HG02870 (cell line): ENCODE measurements around the gene CHST5.
"Not testable (repeated sequence)": the region's sequence is repeated elsewhere in the genome, so short reads cannot be mapped to it uniquely, and the experiment has no call there.

Experiments
- ATAC-seq: cut with Tn5 transposase; IDR thresholded peaks from one replicate; pipeline ENCODE4 v1.9.1; 2021; ENCODE audit warnings: mild to moderate bottlenecking, moderate library complexity; ENCODE audit not compliant: unreplicated experiment

CHST5 gene

GRCh38 chr16:75514296-75514695 is 21.6 kb downstream of the CHST5 start:
- no peak for ATAC-seq

GRCh38 chr16:75506574-75506973 is 29.3 kb downstream of the CHST5 start:
- ATAC-seq: no peak

DNA sequence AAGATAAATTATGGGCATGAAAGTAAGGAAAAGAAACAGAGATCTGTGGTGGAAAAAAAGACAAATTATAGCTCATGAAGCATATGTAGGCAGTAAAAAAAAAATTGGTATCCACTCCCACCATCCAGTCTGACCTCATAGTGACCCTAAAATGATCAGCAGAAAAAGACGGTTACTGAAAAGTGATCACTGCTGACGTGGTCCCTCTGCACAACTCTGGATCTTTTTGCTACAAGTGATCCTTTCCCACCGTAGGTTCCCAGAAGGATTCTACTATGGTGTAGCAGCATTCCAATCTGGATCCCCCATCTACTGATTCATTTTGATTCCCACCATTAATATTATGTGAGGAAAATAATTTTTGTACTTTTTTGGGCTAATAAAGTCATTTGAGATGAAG is 29.8 kb downstream of the CHST5 start:
- no peak for ATAC-seq

GRCh38 chr16:75503801-75504200 is 32.1 kb downstream of the CHST5 start:
- ATAC-seq: no peak

DNA sequence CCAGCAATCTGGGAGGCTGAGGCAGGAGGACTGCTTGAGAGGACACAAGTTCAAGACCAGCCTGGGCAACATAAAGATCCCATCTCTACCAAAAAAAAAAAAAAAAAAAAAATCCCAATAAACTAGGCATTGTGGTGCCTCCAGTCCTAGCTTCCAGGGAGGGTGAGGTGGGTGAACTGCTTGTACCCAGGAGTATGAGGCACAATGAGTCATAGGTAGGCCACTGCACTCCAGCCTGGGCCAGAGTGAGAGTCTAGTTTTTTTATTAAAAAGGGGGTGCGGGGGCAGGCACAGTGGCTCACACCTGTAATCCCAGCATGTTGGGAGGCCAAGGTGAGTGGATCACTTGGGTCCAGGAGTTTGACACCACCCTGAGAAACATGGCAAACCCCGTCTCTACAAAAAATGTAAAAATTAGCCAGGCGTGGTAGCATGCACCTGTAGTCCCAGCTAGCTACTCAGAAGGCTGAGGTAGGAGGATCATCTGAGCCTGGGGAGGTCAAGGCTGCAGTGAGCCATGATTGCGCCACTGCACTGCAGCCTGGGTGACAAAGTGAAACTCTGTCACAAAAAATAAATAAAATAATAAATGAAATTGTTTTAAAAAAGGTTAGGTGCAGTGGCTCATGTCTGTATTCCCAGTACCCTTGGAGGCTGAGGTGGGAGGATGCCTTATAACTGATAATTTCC is 32.8 kb downstream of the CHST5 start:
- no peak for ATAC-seq

GRCh38 chr16:75501820-75502219 is 34.1 kb downstream of the CHST5 start:
- not testable (repeated sequence) for ATAC-seq

DNA sequence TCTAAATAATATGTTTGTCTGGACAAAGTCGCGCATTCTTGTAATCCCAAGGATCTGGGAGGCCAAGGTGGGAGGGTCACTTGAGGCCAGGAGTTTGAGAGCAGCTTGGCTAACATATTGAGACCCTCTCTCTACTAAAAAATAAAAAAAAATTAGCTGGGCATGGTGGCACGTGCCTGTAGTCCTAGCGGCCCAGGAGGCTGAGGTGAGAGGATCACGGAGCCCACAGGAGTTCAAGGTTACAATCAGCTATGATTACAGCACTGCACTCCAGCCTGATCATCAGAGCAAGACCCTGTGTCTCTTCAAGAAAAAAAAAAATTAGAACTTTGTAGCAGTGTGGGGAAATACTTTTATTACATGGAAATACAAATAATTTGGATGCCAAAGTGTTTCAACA is 34.5 kb downstream of the CHST5 start:
- ATAC-seq: no peak

DNA sequence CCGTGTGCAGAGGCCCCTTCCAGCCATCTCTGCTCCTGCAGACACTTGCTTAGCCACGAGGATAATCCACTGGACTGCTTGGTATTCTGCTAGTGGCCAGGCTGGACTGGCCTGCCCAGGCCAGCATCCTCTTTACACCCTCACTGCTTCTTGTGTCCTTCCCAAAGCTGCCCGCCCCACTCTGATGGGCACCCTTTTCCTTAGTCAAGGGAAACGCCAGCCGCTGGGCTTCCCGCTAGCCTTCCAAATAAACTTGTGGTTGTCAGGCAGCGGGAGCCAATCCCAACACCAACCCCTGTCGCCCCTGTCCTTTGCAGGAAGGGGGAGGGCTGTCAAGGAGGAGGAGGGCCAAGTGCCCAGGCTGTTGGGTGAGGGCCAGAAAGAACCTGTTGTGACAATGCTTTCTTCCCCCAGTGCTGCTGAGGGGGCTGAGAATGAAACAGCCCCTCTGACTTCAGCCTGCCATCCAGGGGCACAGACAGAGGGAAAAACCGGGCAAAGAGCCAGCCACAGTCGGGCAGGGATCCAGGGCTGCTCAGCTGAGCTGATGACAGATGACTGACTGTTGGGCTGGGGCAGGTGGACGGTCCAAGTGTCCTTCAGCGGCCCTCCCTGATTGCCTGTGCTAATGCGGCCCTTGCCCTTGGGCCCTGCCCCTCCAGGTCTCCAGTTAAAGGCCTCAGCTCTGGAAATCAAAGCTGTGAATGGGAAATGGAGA is 37.1 kb downstream of the CHST5 start:
- ATAC-seq: not testable (repeated sequence)

DNA sequence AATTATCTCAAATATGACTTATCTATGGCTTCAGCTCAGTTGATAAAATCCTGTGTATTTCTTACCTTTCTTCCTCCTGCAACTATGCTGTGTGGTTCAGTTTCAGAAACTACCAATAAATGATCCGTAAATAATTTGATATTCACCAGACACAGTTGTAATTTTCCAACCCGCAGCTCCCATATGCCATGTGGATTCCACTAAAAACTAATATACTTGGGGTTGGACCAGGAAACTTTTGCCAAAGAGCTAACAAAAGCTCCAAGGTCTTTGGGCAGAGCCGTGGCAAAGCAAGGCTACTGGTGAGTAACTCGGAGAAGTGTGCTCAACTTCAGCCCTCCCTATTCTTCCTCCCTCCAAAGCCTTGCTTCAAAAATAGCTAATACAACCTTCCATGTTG is 38.4 kb downstream of the CHST5 start:
- ATAC-seq: no peak

DNA sequence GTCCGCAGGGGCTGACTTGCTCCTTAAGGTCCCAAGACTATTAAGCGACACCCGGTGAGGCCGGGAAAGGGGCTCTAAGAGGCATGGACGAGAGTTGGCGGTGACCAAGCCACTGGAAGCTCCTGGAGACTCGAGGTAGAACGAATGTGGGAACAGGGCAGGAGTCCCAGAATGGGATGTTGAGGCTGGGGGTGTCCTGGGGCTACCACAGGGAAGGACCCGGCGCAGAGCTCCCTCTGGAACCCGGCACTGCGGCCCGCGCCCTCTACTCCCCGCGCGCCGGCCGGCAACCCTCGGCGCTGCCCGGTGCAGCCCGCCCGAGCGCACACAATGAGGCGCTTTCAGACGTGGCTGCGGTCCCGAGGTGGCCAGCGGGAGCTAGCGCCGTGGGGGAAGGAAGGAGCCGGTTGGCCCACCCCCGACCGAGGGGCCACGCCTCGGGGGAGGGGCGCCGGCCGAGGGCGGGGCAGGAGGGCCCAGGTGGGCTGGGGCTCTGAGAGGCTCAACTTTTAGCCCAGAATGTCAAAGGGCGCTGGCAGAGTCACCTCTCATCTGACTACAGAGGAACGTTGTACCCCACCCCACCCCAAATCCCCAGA is 40.7 kb downstream of the CHST5 start, which contains the start of gene CHST6:
CHST6 (minus strand) TSS at position 366 of the 599 bp plus-strand sequence. CDS start 15,613 bp downstream, outside the sequence.
- ATAC-seq: peak; percentile 79

- ATAC-seq: no peak
Observed at GRCh38 chr16:75494661-75495075, 41.2 kb downstream of the CHST5 start.

DNA sequence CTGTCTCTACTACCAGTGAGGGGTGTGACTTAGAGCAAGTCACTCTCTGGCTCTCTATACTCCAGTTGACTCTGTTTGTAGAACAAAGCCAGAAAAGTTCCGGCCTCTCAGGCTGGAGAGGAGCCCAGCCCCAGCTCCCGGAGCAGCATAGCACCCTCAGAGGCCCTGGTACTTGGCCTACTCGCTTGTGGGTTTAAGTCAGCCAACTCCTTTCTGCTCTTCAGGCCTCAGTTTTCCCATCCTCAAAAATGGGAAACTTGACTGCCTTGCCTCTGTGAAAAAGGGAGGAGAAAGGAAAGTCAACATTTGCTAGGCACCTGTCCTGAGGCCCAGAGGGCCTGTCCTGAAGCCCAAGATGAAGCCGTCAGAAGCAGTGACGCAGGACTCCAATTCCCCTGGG is 41.7 kb downstream of the CHST5 start:
- ATAC-seq: no peak

GRCh38 chr16:75491876-75492275 is 44.0 kb downstream of the CHST5 start:
- no peak for ATAC-seq

DNA sequence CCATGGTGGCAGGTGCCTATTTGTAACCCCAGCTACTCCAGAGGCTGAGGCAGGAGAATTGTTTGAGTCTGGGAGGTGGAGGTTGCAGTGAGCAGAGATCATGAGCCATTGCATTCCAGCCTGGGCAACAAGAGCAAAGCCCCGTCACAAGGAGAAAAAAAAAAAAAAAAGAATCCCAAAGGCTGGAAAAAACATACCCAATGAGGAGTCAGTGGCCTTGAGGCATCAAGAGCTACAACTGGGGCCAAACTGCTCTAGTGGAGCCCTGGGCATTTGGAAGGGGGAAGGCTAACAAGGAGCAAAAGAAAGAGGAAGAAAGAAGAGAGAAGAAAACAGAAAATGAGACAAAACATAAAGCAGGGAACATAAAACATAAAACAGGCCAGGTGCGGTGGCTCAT is 47.6 kb downstream of the CHST5 start:
- no peak for ATAC-seq

GRCh38 chr16:75486676-75487313 is 49.1 kb downstream of the CHST5 start:
- peak; percentile 59 for ATAC-seq

GRCh38 chr16:75486014-75486675 is 49.8 kb downstream of the CHST5 start:
- no peak for ATAC-seq

DNA sequence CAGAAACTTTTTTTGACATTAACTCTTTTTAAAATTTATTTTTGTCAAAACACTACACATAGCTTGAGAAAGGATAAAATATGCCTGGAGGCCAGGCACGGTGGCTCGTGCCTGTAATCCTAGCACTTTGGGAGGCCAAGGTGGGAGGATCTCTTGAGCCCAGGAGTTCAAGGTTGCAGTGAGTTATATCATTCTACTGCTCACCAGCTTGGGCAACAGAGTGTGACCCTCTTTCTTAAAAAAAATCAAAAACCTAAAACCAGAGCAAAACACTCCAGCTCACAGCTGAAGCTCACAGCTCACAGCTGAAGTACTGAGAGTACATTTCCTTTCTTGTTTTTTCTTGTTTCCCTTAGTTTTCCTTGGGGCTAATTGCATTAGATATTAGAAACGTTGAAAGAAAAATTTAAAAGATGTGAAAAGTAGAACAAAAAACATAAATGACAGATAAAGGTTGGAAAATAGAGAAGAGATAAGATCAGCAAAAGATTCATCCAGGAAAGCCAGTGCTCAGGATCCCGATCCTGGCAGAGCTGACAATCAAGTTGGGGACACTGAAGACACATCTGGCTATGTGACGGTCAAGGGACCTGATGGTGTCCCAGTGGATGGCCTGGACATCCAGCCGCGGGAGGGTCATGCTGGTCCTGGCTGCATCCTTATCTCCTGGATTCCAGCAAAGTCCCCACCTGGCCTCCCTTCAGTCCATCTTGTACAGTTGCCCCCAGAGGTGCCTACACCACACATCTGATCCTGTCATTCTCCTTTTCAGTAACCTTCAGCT is 50.5 kb downstream of the CHST5 start:
- ATAC-seq: peak; percentile 36

DNA sequence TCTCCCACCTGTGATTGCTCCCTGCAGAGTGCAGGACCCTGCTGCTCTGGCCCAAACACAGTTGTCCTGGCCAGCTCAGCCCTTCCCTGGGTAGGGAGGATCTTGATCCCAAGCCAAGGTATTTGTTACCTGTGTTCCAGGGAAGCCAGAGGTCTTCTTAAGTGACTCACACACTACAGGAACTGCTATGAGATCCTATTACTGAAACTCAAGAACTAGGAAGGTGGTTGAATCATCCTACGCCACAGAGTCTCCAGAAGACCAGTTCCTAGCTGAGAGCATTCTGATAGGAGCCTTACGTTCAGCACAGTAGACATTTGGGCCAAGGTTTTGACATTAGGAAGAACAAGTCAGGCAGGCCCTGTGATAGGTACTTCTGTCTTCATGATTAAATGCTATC is 52.7 kb downstream of the CHST5 start:
- ATAC-seq: no peak

- ATAC-seq: no peak
Observed at GRCh38 chr16:75482434-75483205, 53.3 kb downstream of the CHST5 start.
